GM19193 (cell line): ENCODE results near the gene CCDC24.

Experiments used
- POLR2A ChIP-seq: IDR thresholded peaks from 4 replicates; pipeline ENCODE4 v1.6.1; 2011; ENCODE audit not compliant: insufficient read depth, insufficient read length; ENCODE audit errors: extremely low read depth

CCDC24 gene

GRCh38 chr1:43974443-43975248 lies 16.8 kb upstream of the CCDC24 start, which contains the start of gene ATP6V0B:
Gene ATP6V0B (plus strand): TSS chr1:43974960. CDS start chr1:43975041, 81 bp downstream.
- peak; percentile 83 for TF ChIP-seq POLR2A

GRCh38 chr1:43975249-43975961 lies 16.0 kb upstream of the CCDC24 start:
- no peak for TF ChIP-seq POLR2A

GRCh38 chr1:43976045-43976444 lies 15.4 kb upstream of the CCDC24 start:
- TF ChIP-seq POLR2A: no peak

GRCh38 chr1:43976890-43977289 lies 14.5 kb upstream of the CCDC24 start:
- no peak for TF ChIP-seq POLR2A

GRCh38 chr1:43977376-43978263 lies 13.8 kb upstream of the CCDC24 start:
- no peak for TF ChIP-seq POLR2A

GRCh38 chr1:43978264-43978550 lies 13.2 kb upstream of the CCDC24 start:
- TF ChIP-seq POLR2A: no peak

- TF ChIP-seq POLR2A: peak; percentile 46
These were observed 12.7 kb upstream of the CCDC24 start, which contains the start of gene B4GALT2 for GRCh38 chr1:43978551-43979260. Gene B4GALT2 (plus strand): TSS chr1:43979210. CDS start chr1:43981161, 1,951 bp downstream.

GRCh38 chr1:43979261-43979527 lies 12.2 kb upstream of the CCDC24 start:
- TF ChIP-seq POLR2A: no peak

GRCh38 chr1:43979528-43980254 lies 11.7 kb upstream of the CCDC24 start:
- no peak for TF ChIP-seq POLR2A

GRCh38 chr1:43980255-43981134 lies 10.9 kb upstream of the CCDC24 start:
- no peak for TF ChIP-seq POLR2A

- TF ChIP-seq POLR2A: no peak
These were observed 10.3 kb upstream of the CCDC24 start for GRCh38 chr1:43981135-43981491.

GRCh38 chr1:43981636-43982035 lies 9.8 kb upstream of the CCDC24 start:
- no peak for TF ChIP-seq POLR2A

- no peak for TF ChIP-seq POLR2A
These were observed 9.2 kb upstream of the CCDC24 start for GRCh38 chr1:43982241-43982640.

- TF ChIP-seq POLR2A: no peak
These were observed 8.6 kb upstream of the CCDC24 start for GRCh38 chr1:43982808-43983207.
